ENCODE results near the gene BCKDK. TPM values are rescaled to one million over a fixed set of nuclear protein-coding genes. Genes with fewer than 3 reads are reported as not detected.

Gene BCKDK
- total RNA-seq, 1 donor from 2014 or later, result 44.9 TPM

GRCh38 chr16:31080756-31081419, 27.3 kb upstream of the BCKDK start:
- H3K27me3 ChIP-seq (ENCODE audit: insufficient read depth, low read length), result no peaks in the 10 kb centered on the region
- FAIRE-seq (no peak), DNase-seq (ENCODE audit: low read depth) (no peak)
- H3K36me3 ChIP-seq (ENCODE audit: insufficient read depth, low read length), result no peaks in the 10 kb centered on the region
- H3K4me3 ChIP-seq (ENCODE audit: insufficient read depth, low read depth, low read length), result no peak overlapping the region
- H3K9ac ChIP-seq (ENCODE audit: low read length), result no peak overlapping the region
- no peak overlapping the region for H3K27ac ChIP-seq (ENCODE audit: low read depth, low read length)
- H3K9me3 Mint-ChIP-seq (ENCODE audit: unreplicated experiment), result no peaks in the 10 kb centered on the region
- H3K4me1 ChIP-seq (ENCODE audit: insufficient read depth, low read length), result peaks cover 7% of the 10 kb centered on the region
- TF ChIP-seq CTCF (IDR thresholded peaks at IDR 0.05; ENCODE audit: insufficient read depth, low read depth, low read length), result no peak
- TF ChIP-seq EZH2 (IDR thresholded peaks at IDR 0.05; ENCODE audit: insufficient read depth, low read length), result no peak
- no peaks in the 10 kb centered on the region for H3K27me3 Mint-ChIP-seq (ENCODE audit: low read depth, unreplicated experiment)
- no peak overlapping the region for H3K4me3 Mint-ChIP-seq (ENCODE audit: unreplicated experiment)
- no peak overlapping the region for H2AFZ ChIP-seq (ENCODE audit: low read depth, low read length)
- no peak overlapping the region for H3K27ac Mint-ChIP-seq (ENCODE audit: unreplicated experiment)
- H3K4me2 ChIP-seq (ENCODE audit: low read length), result no peak overlapping the region
- H3K4me1 Mint-ChIP-seq (ENCODE audit: low read depth, unreplicated experiment), result no peaks in the 10 kb centered on the region
- H3K79me2 ChIP-seq (ENCODE audit: insufficient read depth, low read length), result peaks cover 63% of the 10 kb centered on the region
- no peaks in the 10 kb centered on the region for H3K9me3 ChIP-seq (ENCODE audit: insufficient read depth, low read depth, low read length)
- H4K20me1 ChIP-seq (ENCODE audit: insufficient read depth, low read length), result peaks cover 76% of the 10 kb centered on the region
- peaks cover 23% of the 10 kb centered on the region for H3K36me3 Mint-ChIP-seq (ENCODE audit: low read depth, unreplicated experiment)

- Histone ChIP-seq H4K20me1 (ENCODE audit: insufficient read depth, low read length) (peaks cover 79% of the 10 kb centered on the region), H2AFZ (ENCODE audit: low read depth, low read length) (no peak overlapping the region), H3K9me3 (ENCODE audit: insufficient read depth, low read depth, low read length) (no peaks in the 10 kb centered on the region), H3K4me3 (ENCODE audit: insufficient read depth, low read depth, low read length) (no peak overlapping the region), H3K9ac (ENCODE audit: low read length) (no peak overlapping the region), H3K4me2 (ENCODE audit: low read length) (no peak overlapping the region), H3K27ac (ENCODE audit: low read depth, low read length) (no peak overlapping the region), H3K4me1 (ENCODE audit: insufficient read depth, low read length) (peaks cover 8% of the 10 kb centered on the region), H3K27me3 (ENCODE audit: insufficient read depth, low read length) (no peaks in the 10 kb centered on the region), H3K36me3 (ENCODE audit: insufficient read depth, low read length) (no peaks in the 10 kb centered on the region), H3K79me2 (ENCODE audit: insufficient read depth, low read length) (peaks cover 55% of the 10 kb centered on the region)
- H3K4me3 Mint-ChIP-seq (ENCODE audit: unreplicated experiment), result no peak overlapping the region
- H3K4me1 Mint-ChIP-seq (ENCODE audit: low read depth, unreplicated experiment), result no peaks in the 10 kb centered on the region
- peaks cover 23% of the 10 kb centered on the region for H3K36me3 Mint-ChIP-seq (ENCODE audit: low read depth, unreplicated experiment)
- no peak for FAIRE-seq
- no peak for DNase-seq (ENCODE audit: low read depth)
- TF ChIP-seq CTCF (IDR thresholded peaks at IDR 0.05; ENCODE audit: insufficient read depth, low read depth, low read length), result no peak
- no peak for TF ChIP-seq EZH2 (IDR thresholded peaks at IDR 0.05; ENCODE audit: insufficient read depth, low read length)
- H3K27me3 Mint-ChIP-seq (ENCODE audit: low read depth, unreplicated experiment), result no peaks in the 10 kb centered on the region
- H3K27ac Mint-ChIP-seq (ENCODE audit: unreplicated experiment), result no peak overlapping the region
- no peaks in the 10 kb centered on the region for H3K9me3 Mint-ChIP-seq (ENCODE audit: unreplicated experiment)
These were observed 26.5 kb upstream of the BCKDK start for GRCh38 chr16:31081428-31082351.

Data from astrocyte (in vitro differentiated cells and primary cell).